Caki2 (cell line): Measurements from ENCODE around the gene XRCC1. TPM values are rescaled to one million over a fixed set of nuclear protein-coding genes. Genes with fewer than 3 reads are reported as not detected.
"Not testable (repeated sequence)": the region's sequence is repeated elsewhere in the genome, so short reads cannot be mapped to it uniquely, and the experiment has no call there.

Experiments
- DNase-seq: peaks from one replicate; pipeline ENCODE4 v3.0.0-alpha.2; 2015; ENCODE audit warnings: low read depth
- in situ Hi-C: cut with HindIII; loops from 2 replicates; pipeline ENCODE4 v1.10.0; 2016; ENCODE audit warnings: low sequenced_read_pairs, low pct_unique_long_range_greater_than_20kb, mixed read lengths
- total RNA-seq: library from RNA; depleted of rRNA; stranded (reverse); fragments of >200 nt; shearing (Covaris generic); gene quantifications from 2 replicates; pipeline ENCODE4 v1.2.3, GENCODE V29; 2014; ENCODE audit warnings: low replicate concordance

XRCC1 gene
- total RNA-seq, 1 experiment from 2014 or later: 73.0 TPM

DNA sequence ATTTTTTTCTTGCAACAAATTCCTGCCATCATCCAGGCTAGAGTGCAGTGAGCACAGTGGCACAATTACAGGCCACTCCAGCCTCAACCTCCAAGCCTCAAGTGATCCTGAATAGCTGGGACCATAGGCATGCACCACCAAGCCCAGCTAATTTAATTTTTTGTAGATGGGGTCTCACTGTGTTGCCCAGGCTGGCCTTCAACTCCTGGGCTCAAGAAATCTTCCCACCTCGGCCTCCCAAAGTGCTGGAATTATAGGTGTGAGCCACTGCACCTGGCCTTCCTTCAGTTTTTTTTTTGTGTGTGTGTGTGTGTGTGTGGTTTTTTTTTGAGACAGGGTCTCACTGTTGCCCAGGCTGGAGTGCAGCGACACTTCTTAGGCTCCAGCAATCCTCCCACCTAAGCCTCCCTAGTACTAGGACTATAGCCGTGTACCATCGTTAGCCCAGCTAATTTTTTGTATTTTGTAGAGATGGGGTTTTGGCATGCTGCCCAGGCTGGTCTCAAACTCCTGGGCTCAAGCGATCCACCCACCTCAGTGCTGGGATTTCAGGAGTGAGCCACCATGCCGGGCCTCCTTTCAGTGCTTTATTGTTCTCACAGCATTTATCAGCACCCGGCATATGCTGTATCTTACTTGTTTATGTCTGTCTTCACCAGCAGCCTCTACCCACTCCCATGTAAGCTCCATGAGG lies 30.7 kb upstream of the XRCC1 start:
- in situ Hi-C loops: no loop called here
- DNase-seq: no peak

GRCh38 chr19:43600326-43600725 lies 25.0 kb upstream of the XRCC1 start:
- DNase-seq, in situ Hi-C loops: not testable (repeated sequence)

DNA sequence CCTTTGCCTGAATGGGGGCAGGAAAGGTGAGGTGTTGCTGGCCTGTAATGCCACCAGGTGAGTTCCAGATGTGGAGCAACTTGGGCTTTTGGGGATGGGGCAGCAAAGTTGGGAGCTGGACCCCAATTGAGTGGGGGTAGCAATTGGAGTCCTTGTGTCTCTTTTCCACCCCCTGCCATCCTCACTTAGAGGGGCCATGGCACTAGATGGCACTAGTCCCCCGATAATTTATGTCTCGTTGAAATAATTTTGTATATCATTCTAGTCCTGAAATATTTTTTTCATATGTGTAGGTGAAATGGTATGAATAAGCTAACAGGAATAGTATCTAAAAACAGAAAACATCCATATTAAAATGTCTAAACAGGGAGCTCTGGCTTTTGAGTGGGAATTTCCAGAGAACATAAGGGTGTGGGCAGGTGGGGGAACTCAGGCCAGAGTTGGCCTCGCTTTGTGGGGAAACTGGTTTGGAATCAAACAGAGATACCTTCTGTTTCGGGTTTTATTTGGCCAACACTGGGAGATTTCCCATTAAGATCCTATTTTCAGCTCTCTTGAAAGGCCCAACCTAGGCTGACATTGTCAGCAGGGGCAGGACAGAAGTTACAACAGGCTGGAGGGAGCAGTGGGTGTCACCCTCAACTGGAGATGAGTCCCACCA lies 24.4 kb upstream of the XRCC1 start:
- no peak for DNase-seq
- in situ Hi-C loops: no loop called here

GRCh38 chr19:43598445-43599240 lies 23.3 kb upstream of the XRCC1 start:
- in situ Hi-C loops: no loop called here
- no peak for DNase-seq

GRCh38 chr19:43597876-43598275 lies 22.5 kb upstream of the XRCC1 start:
- no peak for DNase-seq
- in situ Hi-C loops: no loop called here

DNA sequence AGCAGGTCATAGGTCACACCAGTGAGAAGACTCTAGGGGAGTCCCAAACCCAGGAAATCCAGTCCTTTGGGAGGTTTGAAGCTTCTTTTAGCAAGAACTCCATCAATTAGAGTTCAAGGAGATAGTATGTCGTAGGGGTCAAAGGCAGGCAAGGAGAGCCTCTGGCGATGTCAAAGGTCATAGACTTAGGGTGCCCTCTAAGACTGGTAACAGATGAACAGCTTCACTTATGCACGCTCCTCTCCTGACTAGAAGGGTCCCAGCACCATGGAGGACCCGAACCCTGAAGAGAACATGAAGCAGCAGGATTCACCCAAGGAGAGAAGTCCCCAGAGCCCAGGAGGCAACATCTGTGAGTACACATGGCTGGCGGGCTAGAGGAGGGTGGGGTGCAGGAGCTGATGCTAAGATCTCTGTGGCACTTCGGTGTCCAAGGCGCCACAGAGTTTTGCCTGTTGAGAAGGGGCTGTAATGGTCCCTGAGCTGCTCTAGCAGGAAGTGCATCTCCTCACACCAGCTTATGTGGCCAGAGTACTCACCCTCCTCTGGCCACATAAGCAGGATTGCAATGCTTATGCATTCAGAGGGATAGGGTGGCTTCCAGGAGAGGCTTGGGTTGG lies 21.6 kb upstream of the XRCC1 start:
- in situ Hi-C loops: no loop called here
- DNase-seq: no peak

GRCh38 chr19:43595999-43596841 lies 20.9 kb upstream of the XRCC1 start, which contains the start of the genes IRGQ and ZNF576:
Gene IRGQ (minus strand): TSS chr19:43596134. CDS start chr19:43595338, 796 bp downstream.
Gene ZNF576 (plus strand): TSS chr19:43596595. CDS start chr19:43597109, 514 bp downstream.
- peak; percentile 100 for DNase-seq
- in situ Hi-C loops: no loop called here

GRCh38 chr19:43595605-43595998 lies 20.3 kb upstream of the XRCC1 start:
- in situ Hi-C loops: no loop called here
- DNase-seq: no peak

DNA sequence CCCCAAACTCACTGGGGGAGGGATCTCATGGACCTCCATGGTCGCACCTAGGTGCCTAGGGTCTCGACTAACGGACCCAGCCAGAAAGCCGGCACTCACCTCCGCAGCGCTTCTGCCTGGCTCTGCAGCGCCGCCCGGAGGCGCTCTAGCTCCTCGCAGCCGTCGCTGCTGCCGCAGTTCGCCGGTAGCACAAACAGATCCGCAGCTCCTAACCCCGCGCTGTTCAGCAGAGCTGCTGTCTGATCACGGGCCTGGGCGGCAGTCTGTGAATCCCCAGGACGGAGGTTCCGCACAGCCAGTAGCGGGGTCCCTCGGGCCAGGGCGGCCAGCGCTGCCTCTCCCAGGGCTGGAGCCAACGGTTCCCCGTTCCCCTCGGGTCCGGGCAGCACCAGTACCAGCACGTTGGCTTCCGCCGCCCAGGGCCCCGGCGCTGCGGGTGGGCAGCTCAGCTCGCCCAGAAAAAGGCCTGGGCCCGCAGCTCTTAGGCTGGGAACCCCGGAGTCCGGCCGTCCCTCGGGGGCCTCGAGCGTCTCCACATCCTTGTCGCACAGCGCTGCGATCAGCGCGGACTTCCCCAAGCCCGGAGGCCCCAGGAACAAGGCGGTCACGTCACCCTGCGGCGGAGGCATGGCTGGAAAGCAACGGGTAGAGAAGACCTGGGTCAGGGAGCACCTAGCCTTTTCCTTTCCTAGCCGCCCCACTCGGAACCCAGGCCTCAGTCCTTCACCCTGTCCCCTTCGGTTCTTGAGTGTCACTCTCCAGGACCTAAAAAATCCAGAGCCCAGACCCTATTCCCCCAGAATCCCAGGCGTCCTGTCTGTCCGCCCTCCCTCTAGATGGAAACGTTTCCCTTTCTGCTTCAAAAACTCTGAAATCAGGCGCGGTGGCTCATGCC lies 19.6 kb upstream of the XRCC1 start:
- peak; percentile 50 for DNase-seq

GRCh38 chr19:43594081-43594697 lies 18.9 kb upstream of the XRCC1 start:
- DNase-seq: no peak
- in situ Hi-C loops: no loop called here

More for the DNA sequence above, 19.6 kb upstream of the XRCC1 start:
- in situ Hi-C loops: no loop called here

DNA sequence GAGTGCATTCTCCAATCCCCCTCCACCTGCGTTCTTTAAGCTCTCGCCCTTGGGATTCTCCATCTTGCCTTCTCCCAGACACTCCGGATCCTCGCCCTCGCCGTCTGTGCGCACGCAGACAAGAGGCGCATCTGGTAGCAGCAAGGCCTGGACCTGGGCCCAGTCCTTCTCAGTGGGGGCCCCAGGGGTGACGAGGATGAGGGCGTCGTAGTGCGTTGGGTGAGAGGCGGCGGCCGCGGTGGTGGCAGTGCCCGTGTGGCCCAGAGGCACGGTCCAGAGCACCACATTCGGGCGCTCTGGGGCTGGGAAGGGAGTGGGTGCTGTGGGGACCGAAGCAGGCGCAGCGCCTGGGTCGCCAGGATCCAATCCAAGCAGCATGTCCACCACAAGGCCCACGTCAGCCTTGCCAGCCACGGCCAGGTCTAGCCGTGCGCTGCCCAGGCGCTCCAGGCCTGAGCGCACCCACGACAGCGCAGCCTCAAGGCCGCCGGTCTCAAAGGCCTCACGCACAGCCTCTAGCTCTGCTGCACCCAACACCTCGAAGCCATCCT lies 17.5 kb upstream of the XRCC1 start:
- in situ Hi-C loops: no loop called here
- no peak for DNase-seq

DNA sequence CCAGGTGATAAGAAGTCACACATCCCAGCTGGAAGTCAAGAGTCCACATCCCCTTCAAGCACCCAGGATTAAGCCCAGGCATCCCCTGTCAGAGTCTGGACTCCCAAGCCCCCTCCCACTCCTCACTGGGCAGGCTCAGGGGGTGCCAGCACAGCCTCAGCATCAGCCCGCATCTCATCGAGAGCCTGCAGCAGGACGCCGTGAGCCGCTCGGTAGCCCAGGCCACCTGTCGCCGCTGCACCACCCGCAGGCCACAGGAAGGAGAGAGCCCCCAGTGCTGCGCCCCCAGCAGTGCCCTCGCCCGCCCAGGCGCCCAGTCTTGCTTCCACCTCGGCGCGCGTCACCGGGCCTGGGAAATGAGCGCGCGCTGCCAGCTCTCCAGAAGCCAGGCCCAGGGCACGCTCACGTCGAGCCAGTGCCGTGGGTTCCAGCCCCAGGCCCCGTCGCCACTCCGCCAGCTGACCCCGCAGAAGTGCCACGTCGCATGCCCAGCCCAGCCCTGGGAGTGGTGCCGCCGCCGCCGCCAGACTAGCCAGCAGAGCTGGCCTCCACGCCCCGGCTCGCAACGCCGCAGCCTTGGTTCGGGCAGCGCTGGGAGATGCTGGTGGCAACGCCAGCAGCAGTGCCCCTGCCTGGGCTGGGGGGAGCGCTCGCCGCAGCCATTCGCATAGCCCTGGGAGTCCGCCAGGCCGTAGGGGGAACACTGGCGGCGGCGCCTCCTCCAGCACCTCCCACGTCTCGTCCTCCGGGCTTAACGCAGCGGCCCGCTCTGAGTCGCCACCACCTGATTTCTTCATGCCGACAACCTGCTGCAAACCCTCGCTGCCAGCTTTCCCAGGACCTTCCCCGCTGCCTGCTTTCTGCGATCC lies 16.8 kb upstream of the XRCC1 start:
- DNase-seq: no peak
- in situ Hi-C loops: no loop called here

GRCh38 chr19:43589678-43590077 lies 14.4 kb upstream of the XRCC1 start:
- in situ Hi-C loops: no loop called here
- DNase-seq: no peak

- in situ Hi-C loops: no loop called here
Observed at GRCh38 chr19:43589277-43589676, 13.9 kb upstream of the XRCC1 start.

DNA sequence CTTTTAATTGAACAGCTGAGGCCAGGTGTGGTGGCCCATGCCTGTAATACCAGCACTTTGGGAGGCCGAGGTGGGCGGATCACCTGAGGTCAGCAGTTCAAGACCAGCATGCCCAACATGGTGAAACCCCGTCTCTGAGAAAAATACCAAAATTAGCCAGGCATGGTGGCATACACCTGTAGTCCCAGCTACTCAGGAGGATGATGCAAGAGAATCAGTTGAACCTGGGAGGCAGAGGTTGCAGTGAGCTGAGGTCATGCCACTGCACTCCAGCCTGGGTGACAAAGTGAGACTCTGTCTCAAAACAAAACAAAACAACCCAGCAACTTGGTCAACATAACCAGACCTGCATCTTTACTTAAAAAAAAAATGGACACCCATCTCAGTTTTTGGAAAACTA lies 11.7 kb upstream of the XRCC1 start:
- DNase-seq, in situ Hi-C loops: not testable (repeated sequence)

More at GRCh38 chr19:43589277-43589676, 13.9 kb upstream of the XRCC1 start:
- no peak for DNase-seq
